Subcutaneous abdominal adipose tissue (tissue), 5 donors: ENCODE results near the gene KRTAP13-2.

Source experiments
- H3K27ac ChIP-seq: one replicate; pipeline ENCODE4 v1.7.0; 2013; ENCODE audit warnings: low read depth, mild to moderate bottlenecking, inconsistent platforms, low read length, moderate library complexity
- H3K27me3 ChIP-seq, 5 donors: one replicate each; pipeline ENCODE4 v1.7.0; 2013; ENCODE audit warnings: low read length in 5 of 5, inconsistent platforms in 1 of 5; ENCODE audit not compliant: control insufficient read depth in 5 of 5, insufficient read depth in 4 of 5
- H3K36me3 ChIP-seq, 5 donors: one replicate each; pipeline ENCODE4 v1.7.0; 2013; ENCODE audit warnings: low read length in 5 of 5; ENCODE audit not compliant: control insufficient read depth in 5 of 5, insufficient read depth in 5 of 5
- H3K4me1 ChIP-seq, 5 donors: one replicate each; pipeline ENCODE4 v1.7.0; 2013; ENCODE audit warnings: low read length in 5 of 5, mild to moderate bottlenecking in 3 of 5, moderate library complexity in 1 of 5; ENCODE audit not compliant: control insufficient read depth in 5 of 5, insufficient read depth in 5 of 5
- H3K4me3 ChIP-seq, 5 donors: one replicate each; pipeline ENCODE4 v1.7.0; 2013; ENCODE audit warnings: low read length in 5 of 5, low read depth in 1 of 5
- H3K9ac ChIP-seq, 5 donors: one replicate each; pipeline ENCODE4 v1.7.0; 2013; ENCODE audit warnings: low read length in 5 of 5, mild to moderate bottlenecking in 4 of 5, moderate library complexity in 3 of 5
- H3K9me3 ChIP-seq, 5 donors: one replicate each; pipeline ENCODE4 v1.7.0; 2013; ENCODE audit warnings: low read length in 5 of 5; ENCODE audit not compliant: control insufficient read depth in 5 of 5
- donor health status: healthy.
- donor health status: healthy.
- donor health status: healthy.
- donor health status: healthy.
- donor health status: healthy.

The KRTAP13-2 gene, protein sequence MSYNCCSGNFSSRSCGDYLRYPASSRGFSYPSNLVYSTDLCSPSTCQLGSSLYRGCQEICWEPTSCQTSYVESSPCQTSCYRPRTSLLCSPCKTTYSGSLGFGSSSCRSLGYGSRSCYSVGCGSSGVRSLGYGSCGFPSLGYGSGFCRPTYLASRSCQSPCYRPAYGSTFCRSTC

DNA sequence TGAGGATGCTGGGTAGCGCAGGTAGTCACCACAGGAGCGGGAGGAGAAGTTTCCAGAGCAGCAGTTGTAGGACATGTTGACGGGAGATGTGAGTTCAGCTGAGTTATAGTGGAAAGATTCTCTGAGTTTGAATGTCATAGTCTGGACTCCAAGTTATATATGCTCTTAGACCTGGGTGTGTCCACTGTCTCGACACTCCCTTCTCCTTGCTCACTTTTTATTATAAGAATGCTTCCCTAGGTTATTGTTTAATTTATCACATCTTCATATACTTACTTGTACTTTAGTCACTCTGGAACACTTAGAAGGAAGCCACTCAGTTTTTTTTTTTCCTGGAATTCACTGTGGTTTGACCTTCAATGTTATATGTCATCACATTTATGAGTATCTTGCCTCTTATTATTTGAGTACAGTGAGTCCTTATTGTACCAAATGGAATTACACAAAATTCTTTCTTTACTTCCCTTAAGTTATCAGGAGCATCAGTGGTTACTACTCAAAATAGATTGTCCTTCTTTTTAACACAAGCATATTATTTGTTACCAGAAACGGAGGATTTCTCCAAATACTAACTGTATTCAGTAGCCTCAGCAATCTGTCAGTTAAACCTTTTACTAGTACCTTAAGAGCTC, at the start of gene KRTAP13-2:
KRTAP13-2 (minus strand) TSS at position 133 of the 632 bp plus-strand sequence; CDS start at position 75, 58 bp downstream.
- Histone ChIP-seq H3K9ac (no peak within 1 kb of the TSS), H3K36me3 (no peaks in the 10 kb centered on the region), H3K27me3 (no peaks in the 10 kb centered on the region), H3K27ac (no peak within 1 kb of the TSS), H3K9me3 (no peaks in the 10 kb centered on the region), H3K4me3 (no peak within 1 kb of the TSS), H3K4me1 (no peaks in the 10 kb centered on the region)

DNA sequence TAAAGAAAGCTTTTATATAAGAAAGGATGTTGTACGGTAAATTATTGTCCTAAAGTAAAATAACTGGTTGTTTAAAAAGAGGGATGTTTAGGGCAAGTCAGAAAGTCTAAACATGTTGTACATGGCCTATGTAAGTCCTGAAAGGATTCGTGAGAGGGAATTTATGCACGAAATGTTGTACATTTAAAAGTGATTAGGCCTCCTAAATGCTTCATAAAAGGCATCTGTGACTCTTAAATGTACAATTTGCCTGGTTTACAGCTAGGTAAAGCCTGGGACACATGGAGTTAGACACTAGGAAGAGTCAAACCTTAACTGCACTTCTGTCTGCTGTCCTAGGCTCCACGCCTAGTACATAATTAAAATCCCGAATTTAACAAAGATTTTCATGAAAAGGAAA, 43.9 kb upstream of the KRTAP13-2 start:
- Histone ChIP-seq H3K9me3 (peaks cover 0 to 6% (median 0%) of the 10 kb centered on the region in 5 donors), H3K36me3 (no peaks in the 10 kb centered on the region), H3K27me3 (no peaks in the 10 kb centered on the region), H3K27ac (no peak overlapping the region), H3K4me1 (no peaks in the 10 kb centered on the region), H3K9ac (no peak overlapping the region), H3K4me3 (no peak overlapping the region)

DNA sequence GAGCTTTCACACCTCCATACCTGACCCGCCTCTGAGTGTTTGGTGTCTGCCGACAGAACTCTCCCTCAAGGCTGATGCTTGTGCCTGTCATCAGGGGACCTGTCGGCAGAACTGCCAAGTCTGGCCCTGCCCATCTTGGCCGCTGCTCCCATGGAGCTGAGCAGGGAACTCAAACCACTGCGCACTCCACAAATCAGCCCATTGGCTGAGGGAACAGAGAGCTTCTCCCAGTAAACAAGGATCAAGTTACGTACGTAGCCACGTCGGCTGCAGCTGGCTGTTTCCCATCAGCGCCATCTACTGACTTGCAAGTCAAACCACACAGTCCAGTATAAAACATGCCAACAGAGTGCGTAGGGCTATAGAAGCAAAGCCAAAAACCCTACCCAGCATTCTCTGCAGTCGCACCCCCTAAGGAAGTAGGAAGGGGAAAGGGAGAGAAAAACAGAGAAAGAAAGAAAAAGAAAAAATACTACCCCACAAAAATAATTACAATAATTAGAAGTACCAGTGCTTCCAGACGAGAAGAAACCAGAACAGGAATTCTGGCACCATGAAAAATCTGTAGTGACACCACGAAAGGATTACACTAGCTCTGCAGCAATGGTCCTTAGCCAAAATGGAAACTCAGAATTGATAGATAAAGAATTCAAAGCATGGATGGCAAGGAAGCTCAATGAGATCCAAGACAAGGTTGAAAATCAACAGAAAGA, 36.9 kb upstream of the KRTAP13-2 start:
- Histone ChIP-seq H3K36me3 (no peaks in the 10 kb centered on the region), H3K9ac (no peak overlapping the region), H3K4me3 (peak overlapping the region in 2 of 5 donors; percentile 19 to 51), H3K27ac (no peak overlapping the region), H3K9me3 (peaks cover 0 to 5% (median 3%) of the 10 kb centered on the region in 5 donors), H3K4me1 (peaks cover 0 to 4% (median 0%) of the 10 kb centered on the region in 5 donors), H3K27me3 (no peaks in the 10 kb centered on the region)

DNA sequence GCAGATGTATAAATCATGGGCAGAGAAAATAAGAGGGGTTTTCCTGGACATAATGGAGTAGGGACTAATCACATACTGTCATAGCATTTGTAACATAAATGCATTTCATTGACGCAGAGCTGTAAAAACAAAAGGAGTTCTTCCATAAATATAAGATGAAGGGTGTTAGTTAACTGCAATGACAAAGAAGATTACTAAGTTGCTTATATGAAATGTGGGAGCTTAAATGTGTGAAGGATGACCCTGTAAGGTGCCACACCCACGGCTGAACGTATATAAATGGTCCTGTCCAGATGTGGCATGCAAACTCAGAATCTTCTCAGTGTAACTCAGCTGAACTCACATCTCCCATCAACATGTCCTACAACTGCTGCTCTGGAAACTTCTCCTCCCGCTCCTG, 23.7 kb upstream of the KRTAP13-2 start, which contains the start of gene KRTAP13-1:
KRTAP13-1 (plus strand) TSS at position 301 of the 400 bp plus-strand sequence; CDS start at position 357, 56 bp downstream.
- peaks cover 0 to 6% (median 0%) of the 10 kb centered on the region in 5 donors for H3K4me1 ChIP-seq
- H3K27me3 ChIP-seq = no peaks in the 10 kb centered on the region
- H3K27ac ChIP-seq = no peak within 1 kb of the TSS
- peaks cover 0 to 4% (median under 1%) of the 10 kb centered on the region in 5 donors for H3K9me3 ChIP-seq
- H3K36me3 ChIP-seq = no peaks in the 10 kb centered on the region
- no peak within 1 kb of the TSS for H3K4me3 ChIP-seq
- H3K9ac ChIP-seq = no peak within 1 kb of the TSS

DNA sequence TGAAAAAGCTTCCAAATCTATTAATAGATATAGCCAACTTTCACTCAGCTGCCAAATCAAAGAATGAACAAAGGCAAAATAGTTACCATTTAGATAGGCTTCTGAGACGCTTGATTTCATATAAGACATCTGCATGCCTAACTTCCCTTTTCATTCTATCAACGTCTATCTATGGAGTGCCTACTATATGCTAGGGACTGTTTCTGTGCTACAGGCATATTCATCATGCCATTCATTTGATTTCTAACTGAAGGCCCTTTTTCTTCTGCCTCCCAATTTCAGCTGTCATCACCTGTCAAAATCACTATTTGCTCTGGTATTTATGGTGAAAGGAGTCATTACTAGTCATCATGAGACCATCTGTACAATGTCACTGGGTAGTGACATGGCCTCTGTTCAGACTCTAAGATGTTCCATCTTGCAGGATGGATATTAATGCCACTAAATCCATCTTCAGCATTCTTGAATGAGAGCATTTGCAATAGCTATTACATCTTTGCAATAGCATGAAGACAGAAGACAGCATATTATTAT, 19.5 kb upstream of the KRTAP13-2 start:
- Histone ChIP-seq H3K9ac (no peak overlapping the region), H3K27me3 (no peaks in the 10 kb centered on the region), H3K4me1 (no peaks in the 10 kb centered on the region), H3K27ac (no peak overlapping the region), H3K4me3 (no peak overlapping the region), H3K36me3 (no peaks in the 10 kb centered on the region), H3K9me3 (peaks cover 0 to 10% (median 7%) of the 10 kb centered on the region in 5 donors)

DNA sequence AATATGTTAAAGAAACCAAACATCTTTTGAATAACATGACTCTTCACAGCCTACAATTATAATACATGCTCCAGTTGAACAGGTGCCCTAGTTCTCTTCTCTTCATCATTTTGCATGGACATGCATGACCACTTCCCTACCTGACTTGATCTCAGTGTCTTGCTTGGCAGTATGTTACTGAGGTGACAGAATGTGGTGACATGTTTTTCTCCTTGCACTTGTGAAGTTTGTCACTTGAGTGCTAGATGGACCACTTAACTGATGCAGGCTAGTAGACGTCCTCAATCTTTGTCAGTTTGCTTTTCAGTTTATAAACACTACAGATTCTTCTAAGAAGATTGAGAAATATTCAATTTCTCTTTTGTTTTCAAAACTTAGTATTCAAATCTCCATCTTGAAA, 10.1 kb upstream of the KRTAP13-2 start:
- no peaks in the 10 kb centered on the region for H3K27me3 ChIP-seq
- no peaks in the 10 kb centered on the region for H3K9me3 ChIP-seq
- no peaks in the 10 kb centered on the region for H3K4me1 ChIP-seq
- no peak overlapping the region for H3K27ac ChIP-seq
- H3K9ac ChIP-seq = no peak overlapping the region
- no peaks in the 10 kb centered on the region for H3K36me3 ChIP-seq
- no peak overlapping the region for H3K4me3 ChIP-seq

DNA sequence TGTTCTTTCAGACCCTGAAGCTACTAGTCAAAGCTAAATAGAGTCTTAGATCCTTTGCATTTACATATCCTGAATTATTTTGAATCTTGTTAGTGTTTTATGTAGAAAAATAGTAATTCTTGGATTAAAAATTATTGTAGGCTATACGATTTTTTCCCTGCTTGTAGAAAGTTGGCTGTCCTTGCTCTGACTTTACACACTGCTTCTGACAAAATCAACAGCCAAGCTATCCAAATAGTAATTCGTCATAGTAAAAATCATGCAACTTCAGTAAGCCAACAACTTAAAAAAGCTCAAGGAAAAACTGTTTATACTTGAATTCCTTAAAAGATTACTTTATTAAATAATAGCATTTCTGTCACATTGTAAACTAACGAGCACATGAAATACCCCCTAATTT, 16.2 kb downstream of the KRTAP13-2 start:
- Histone ChIP-seq H3K27me3 (no peaks in the 10 kb centered on the region), H3K4me1 (peaks cover 0 to 6% (median 0%) of the 10 kb centered on the region in 5 donors), H3K9me3 (no peaks in the 10 kb centered on the region), H3K27ac (no peak overlapping the region), H3K4me3 (no peak overlapping the region), H3K9ac (no peak overlapping the region), H3K36me3 (no peaks in the 10 kb centered on the region)

DNA sequence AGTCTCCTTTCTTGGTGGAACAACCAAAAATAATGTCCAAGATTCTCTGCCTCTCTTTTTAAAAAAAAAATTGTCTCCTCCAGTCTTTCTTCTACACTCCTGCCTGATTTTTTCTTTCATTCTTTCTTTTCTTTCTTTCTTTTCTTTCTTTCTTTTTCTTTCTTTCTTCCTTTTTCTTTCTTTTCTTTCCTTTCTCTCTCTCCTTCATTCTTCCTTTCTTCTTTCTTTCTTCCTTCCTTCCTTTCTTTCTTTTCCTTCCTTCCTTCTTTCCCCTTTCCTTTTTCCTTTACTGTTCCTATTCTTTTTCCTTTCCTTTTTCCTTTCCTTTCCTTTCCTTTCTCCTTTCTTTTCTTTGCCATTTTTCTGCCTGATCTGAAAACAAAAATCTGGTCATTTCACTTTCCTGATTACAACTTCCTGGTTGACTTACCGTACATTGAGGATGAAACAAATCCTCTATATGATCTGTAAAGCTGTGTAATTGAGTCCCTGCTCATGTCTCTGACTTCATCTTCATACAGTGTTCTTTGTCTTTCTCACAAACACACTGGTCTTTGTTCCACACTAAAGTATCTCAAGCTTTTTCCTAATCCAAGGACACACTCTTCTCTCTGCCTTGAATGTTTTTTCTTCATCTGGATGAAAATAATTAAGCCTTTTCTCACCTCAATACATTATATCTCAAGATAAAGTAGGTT, 17.6 kb downstream of the KRTAP13-2 start:
- no peaks in the 10 kb centered on the region for H3K36me3 ChIP-seq
- H3K27ac ChIP-seq = no peak overlapping the region
- H3K27me3 ChIP-seq = no peaks in the 10 kb centered on the region

DNA sequence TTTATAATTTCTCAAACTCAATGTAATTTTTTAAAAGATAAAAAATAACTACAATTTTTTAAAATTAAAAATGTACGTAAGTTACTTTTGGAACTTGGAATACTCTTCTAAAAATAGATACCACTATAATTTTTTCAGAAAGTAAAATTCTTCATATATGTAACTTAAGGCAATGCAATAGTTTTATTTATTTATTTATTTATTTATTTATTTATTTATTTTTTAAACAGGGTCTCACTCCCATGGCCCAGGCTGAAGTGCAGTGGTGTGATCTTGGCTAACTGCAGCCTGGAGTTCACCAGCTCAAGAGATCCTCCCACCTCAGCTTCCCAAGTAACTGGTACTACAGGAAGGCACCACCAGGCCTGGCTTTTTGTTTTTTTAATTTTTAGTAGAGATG, 20.5 kb downstream of the KRTAP13-2 start:
- no peak overlapping the region for H3K9ac ChIP-seq
- H3K9me3 ChIP-seq = no peaks in the 10 kb centered on the region
- no peak overlapping the region for H3K4me3 ChIP-seq
- H3K27ac ChIP-seq = no peak overlapping the region
- H3K36me3 ChIP-seq = no peaks in the 10 kb centered on the region
- no peaks in the 10 kb centered on the region for H3K27me3 ChIP-seq
- peaks cover 0 to 26% (median 7%) of the 10 kb centered on the region in 5 donors for H3K4me1 ChIP-seq

More for the DNA sequence above, 17.6 kb downstream of the KRTAP13-2 start:
- Histone ChIP-seq H3K9me3 (no peaks in the 10 kb centered on the region), H3K9ac (no peak overlapping the region), H3K4me3 (no peak overlapping the region), H3K4me1 (peaks cover 0 to 14% (median 3%) of the 10 kb centered on the region in 5 donors)
